ENCODE data around the gene AP2A2. TPM values are rescaled to one million over a fixed set of nuclear protein-coding genes. Genes with fewer than 3 reads are reported as not detected.

Gene AP2A2
- total RNA-seq, 1 experiment from 2014 or later, result 70.6 TPM

DNA sequence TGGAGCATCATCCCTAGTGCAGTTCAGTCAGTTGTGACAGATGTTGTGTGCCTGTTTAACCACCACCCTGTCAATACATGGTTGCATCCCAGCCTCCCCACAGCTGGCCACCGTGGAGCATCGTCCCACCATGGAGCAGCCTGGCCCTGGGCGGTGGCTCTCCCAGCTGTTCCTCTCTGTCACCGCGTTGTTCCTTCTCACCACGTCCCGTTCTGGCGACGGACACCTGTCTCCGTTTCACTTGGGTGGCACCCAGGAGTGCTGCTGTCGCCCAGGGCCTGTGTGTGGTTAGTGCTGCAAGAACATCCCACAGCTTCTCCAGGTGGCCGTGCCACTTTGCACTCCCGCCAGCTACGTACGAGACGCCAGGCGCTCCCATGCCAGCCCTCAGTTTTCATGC, 84.3 kb downstream of the AP2A2 start:
- BruUV-seq (replicated peaks), result no TSS peak
- ChIA-PET POLR2A (no interaction called here), CTCF (no interaction called here)
- no peaks in the 10 kb centered on the region for H3K4me1 Mint-ChIP-seq (ENCODE audit: insufficient read depth, unreplicated experiment)
- H3K27ac Mint-ChIP-seq (ENCODE audit: low read depth, unreplicated experiment), result no peak overlapping the region
- intact Hi-C loops (cut with micrococcal nuclease), result no loop called here
- no peak overlapping the region for H3K4me3 Mint-ChIP-seq (ENCODE audit: unreplicated experiment)
- DNase-seq (ENCODE audit: unreplicated experiment), result no peak
- H3K9me3 Mint-ChIP-seq (ENCODE audit: unreplicated experiment), result no peaks in the 10 kb centered on the region
- no peaks in the 10 kb centered on the region for H3K27me3 Mint-ChIP-seq (ENCODE audit: insufficient read depth, unreplicated experiment)
- peaks cover 43% of the 10 kb centered on the region for H3K36me3 Mint-ChIP-seq (ENCODE audit: insufficient read depth, unreplicated experiment)
- TF ChIP-seq, protein P1, sequence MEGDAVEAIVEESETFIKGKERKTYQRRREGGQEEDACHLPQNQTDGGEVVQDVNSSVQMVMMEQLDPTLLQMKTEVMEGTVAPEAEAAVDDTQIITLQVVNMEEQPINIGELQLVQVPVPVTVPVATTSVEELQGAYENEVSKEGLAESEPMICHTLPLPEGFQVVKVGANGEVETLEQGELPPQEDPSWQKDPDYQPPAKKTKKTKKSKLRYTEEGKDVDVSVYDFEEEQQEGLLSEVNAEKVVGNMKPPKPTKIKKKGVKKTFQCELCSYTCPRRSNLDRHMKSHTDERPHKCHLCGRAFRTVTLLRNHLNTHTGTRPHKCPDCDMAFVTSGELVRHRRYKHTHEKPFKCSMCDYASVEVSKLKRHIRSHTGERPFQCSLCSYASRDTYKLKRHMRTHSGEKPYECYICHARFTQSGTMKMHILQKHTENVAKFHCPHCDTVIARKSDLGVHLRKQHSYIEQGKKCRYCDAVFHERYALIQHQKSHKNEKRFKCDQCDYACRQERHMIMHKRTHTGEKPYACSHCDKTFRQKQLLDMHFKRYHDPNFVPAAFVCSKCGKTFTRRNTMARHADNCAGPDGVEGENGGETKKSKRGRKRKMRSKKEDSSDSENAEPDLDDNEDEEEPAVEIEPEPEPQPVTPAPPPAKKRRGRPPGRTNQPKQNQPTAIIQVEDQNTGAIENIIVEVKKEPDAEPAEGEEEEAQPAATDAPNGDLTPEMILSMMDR (IDR thresholded peaks at IDR 0.05; ENCODE audit: unreplicated experiment), result no peak

DNA sequence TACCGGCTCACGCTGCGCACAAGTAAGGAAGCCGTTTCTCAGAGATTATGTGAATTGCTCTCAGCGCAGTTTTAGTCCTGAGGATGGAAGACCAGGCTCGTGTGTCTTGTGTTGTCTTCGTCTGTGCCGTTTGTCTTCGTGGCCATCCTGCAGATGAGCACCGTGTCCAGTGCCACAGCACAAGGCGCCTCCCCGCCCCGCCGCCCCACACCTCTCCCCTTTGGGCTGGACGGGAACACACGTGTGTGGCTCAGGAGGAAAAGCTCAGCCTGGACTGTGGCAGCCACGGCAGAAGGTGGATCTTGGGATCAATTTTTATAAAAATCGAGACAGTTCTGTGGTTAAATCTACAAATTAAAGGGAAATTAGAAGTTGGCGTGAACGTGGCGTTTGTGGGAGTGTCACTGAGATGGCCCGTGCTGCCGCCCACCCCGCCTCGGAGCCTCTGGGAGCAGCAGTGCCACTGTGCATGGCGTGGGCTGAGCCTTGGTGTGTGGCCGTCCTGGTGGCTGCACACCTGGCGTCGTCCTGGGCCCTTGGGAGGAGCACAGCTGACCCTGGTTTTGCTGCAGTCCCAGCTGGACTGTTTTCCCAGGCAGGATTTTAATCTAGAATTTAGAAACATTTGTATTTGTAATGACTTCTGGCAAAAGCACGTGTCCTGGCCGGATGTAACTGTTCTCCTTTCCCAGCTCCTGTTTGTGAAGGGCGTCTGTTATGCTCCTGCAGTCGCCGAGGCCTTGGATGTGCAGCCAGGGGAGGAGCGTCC, 85.1 kb downstream of the AP2A2 start:
- H3K9me3 Mint-ChIP-seq (ENCODE audit: unreplicated experiment), result peaks cover 1% of the 10 kb centered on the region
- no peak overlapping the region for H3K4me3 Mint-ChIP-seq (ENCODE audit: unreplicated experiment)
- H3K27me3 Mint-ChIP-seq (ENCODE audit: insufficient read depth, unreplicated experiment), result no peaks in the 10 kb centered on the region
- no peaks in the 10 kb centered on the region for H3K4me1 Mint-ChIP-seq (ENCODE audit: insufficient read depth, unreplicated experiment)
- intact Hi-C loops (cut with micrococcal nuclease), result no loop called here
- TF ChIP-seq, protein P1 (IDR thresholded peaks at IDR 0.05; ENCODE audit: unreplicated experiment), result no peak
- CTCF ChIA-PET, result no interaction called here
- no peak for DNase-seq (ENCODE audit: unreplicated experiment)
- POLR2A ChIA-PET, result no interaction called here
- peaks cover 37% of the 10 kb centered on the region for H3K36me3 Mint-ChIP-seq (ENCODE audit: insufficient read depth, unreplicated experiment)
- H3K27ac Mint-ChIP-seq (ENCODE audit: low read depth, unreplicated experiment), result no peak overlapping the region
- no TSS peak for BruUV-seq (replicated peaks)

DNA sequence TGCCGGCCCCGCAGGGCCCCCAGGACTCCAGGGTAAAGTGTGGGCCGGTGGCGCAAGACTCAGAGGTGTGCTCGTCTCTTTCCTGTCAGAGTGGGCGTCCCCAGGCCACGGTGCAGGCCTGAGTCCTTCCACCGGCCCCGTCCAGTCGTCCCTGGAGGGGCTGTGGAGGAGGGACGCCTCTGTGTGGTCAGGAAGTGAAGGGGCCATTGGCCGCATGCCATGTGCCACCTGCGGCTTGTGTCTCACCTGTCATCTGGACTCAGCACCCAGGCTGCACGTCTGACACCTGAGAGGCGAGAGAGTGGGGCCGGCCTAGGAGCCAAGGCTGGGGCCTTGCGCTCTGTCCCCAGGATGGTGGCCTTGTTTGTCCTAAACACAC, 85.6 kb downstream of the AP2A2 start:
- DNase-seq (ENCODE audit: unreplicated experiment), result no peak
- POLR2A ChIA-PET, result interaction anchor here (0.5 kb wide), 1 partner anchor 178 kb away, joined by 4 read pairs; no protein-coding TSS in a partner anchor
- Mint-ChIP-seq H3K27me3 (ENCODE audit: insufficient read depth, unreplicated experiment) (no peaks in the 10 kb centered on the region), H3K4me1 (ENCODE audit: insufficient read depth, unreplicated experiment) (no peaks in the 10 kb centered on the region), H3K9me3 (ENCODE audit: unreplicated experiment) (peaks cover 7% of the 10 kb centered on the region), H3K27ac (ENCODE audit: low read depth, unreplicated experiment) (no peak overlapping the region), H3K4me3 (ENCODE audit: unreplicated experiment) (no peak overlapping the region), H3K36me3 (ENCODE audit: insufficient read depth, unreplicated experiment) (peaks cover 37% of the 10 kb centered on the region)
- intact Hi-C loops (cut with micrococcal nuclease), result no loop called here
- no TSS peak for BruUV-seq (replicated peaks)
- CTCF ChIA-PET, result no interaction called here
- TF ChIP-seq, protein P1 (IDR thresholded peaks at IDR 0.05; ENCODE audit: unreplicated experiment), result no peak

- no peak overlapping the region for H3K4me3 Mint-ChIP-seq (ENCODE audit: unreplicated experiment)
- H3K27ac Mint-ChIP-seq (ENCODE audit: low read depth, unreplicated experiment), result no peak overlapping the region
- BruUV-seq (replicated peaks), result no TSS peak
- peaks cover 30% of the 10 kb centered on the region for H3K36me3 Mint-ChIP-seq (ENCODE audit: insufficient read depth, unreplicated experiment)
- intact Hi-C loops (cut with micrococcal nuclease), result no loop called here
- peaks cover 17% of the 10 kb centered on the region for H3K9me3 Mint-ChIP-seq (ENCODE audit: unreplicated experiment)
- no peak for DNase-seq (ENCODE audit: unreplicated experiment)
- H3K4me1 Mint-ChIP-seq (ENCODE audit: insufficient read depth, unreplicated experiment), result no peaks in the 10 kb centered on the region
- POLR2A ChIA-PET, result no interaction called here
- TF ChIP-seq, protein P1 (IDR thresholded peaks at IDR 0.05; ENCODE audit: unreplicated experiment), result no peak
- CTCF ChIA-PET, result no interaction called here
- no peaks in the 10 kb centered on the region for H3K27me3 Mint-ChIP-seq (ENCODE audit: insufficient read depth, unreplicated experiment)
Measured at GRCh38 chr11:1012291-1012690, 86.6 kb downstream of the AP2A2 start.
